HG03135 (cell line): ENCODE measurements around the gene CARMIL1.

Experiments
- ATAC-seq: cut with Tn5 transposase; IDR thresholded peaks from one replicate; pipeline ENCODE4 v1.9.1; 2021; ENCODE audit warnings: mild to moderate bottlenecking, moderate library complexity; ENCODE audit not compliant: unreplicated experiment

The CARMIL1 gene

DNA sequence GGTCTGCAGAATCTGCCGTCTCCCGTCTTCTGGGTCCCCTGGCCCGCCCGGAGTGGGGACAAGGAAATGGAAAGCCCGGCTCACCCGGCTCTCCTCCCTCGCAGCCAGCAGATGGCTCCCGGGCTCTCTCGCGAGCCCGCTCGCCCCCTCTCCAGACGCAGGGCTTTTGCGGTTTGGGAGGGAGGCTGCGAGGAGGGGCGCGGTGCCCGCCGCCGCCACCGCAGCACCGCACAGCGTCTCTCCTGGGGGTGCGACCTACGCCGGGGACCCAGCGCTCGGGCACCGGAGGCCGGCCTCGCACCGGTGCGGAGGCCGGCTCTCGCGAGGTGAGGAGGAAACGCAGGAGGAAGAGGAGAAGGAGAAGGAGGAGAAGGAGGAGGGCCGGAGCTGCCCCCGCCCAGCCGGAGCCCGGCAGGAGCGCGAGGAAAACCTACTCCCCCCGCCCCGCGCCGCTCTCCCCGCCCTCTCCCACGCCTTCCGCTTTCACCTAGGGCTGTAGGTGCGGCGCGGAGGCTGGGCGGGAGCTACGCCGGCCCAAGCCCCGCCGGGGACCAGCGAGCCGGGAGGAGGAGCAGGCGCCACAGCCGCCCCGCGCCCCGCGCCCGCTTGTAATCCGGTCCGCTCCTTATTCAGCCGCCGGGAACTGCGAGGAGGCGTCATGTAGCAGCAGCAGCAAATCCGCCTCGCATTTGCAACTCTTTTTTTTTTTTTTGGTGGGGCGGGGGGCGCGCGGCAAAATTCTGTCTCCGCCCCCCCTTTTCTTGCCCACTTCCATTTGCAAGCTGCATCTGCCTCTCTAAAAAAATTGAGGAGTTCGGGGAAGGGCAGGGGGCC is at the start of gene CARMIL1:
Gene CARMIL1, plus strand, starts transcription at position 461 of the 834 bp plus-strand sequence. CDS start 422 bp downstream, outside the sequence.
- ATAC-seq: peak; percentile 67

DNA sequence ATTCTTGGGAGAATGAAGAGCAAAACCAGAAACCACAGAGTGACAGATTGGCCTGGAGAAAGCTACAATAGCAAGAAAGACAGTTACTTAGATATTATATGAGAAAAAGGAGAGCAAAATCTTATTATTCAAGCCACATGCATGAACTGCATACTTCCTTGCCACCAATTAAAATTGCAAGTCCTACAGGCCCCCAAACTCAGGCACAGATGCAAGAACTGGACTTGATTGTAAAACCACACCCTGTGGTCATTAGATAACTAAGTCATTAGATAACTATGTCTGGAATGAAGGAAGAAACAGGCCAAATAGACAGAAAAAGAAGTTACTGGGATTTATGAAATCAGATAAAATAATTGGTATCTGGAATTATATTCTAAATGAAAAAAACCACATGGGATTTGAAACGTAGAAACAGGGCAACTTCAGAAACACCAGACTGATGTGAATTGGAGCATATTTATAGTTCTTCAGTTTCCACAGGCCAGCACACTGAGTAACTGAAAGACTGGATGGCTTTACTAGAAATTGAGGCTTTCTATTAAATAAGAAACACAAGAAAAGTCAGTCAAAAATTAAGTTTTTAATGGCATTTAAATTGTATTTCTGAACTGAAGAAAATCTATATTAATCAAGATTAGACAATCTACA is 49.4 kb upstream of the CARMIL1 start:
- ATAC-seq: no peak

DNA sequence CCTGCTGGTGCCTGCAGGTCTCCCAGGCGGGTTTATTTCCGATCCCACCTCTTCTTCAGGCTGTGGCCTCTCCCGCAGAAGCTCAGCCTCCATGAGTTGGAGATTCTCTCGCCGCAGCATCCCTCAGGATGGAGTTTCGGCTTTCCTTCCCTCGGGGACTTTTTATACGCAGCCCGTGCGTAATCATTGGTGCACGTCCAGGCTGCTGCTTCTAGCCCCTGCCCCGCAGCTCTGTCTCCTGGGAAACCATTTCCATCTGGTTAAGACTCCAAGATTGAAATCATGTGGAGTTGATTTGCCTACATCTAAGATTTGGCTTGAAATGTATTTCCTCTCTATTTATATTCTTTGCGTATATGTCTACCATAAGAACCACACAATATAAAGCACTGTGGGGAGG is 46.7 kb upstream of the CARMIL1 start:
- no peak for ATAC-seq

DNA sequence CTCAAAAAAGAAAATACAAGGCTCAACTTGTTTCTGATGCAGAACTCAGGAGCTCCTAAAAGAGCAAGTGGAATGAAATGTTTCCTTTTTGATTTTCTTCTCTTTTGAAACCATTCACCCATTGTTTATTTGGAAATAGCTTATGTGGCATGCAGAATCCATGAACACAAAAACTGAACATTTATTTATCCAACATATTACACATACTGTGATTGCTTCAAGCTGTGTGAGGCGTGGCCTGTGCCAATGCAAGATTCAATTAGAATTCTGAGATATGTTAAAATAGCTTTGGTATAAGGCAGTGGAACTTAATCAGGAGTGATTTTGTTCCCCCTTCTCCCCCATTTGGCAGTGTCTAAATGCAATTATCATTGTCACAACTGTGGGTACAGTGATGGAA is 45.9 kb upstream of the CARMIL1 start:
- no peak for ATAC-seq

DNA sequence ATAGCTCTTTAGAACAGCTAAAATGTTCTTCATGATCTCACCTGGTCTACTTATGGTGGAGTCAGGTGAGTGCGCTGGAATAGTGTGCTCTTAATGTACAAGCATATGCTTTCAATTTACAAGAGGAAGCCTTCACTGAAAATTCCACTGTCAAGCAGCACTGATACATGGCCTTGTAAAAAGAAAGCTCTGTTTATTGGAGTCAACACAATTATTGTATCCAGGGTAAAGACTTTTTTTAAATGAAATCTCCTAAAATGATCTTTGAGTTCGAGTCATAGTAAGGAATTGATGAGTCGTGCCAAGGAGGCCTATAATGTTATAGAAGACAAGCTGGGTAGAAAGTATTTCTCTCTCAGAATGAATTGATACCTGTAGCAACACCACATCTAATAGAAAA is 41.6 kb upstream of the CARMIL1 start:
- ATAC-seq: no peak

DNA sequence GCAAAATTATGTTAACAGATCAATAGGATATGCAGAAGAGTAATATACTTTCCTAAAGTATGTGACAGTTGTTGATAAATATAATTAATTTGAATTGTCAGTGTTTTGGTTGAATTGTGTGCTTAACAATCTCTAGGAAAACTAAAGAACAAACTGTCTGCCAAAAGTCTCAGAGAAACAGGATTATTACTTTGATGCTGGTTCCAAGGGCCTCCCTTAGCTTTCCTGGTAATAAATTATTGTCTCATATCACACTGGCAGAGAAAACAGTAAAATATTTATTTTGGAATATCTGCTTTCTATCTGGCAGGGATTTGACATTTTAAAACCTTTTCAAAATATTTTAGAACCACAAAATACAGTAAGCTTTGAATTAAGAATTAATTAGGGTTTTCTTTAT is 40.1 kb upstream of the CARMIL1 start:
- ATAC-seq: no peak

DNA sequence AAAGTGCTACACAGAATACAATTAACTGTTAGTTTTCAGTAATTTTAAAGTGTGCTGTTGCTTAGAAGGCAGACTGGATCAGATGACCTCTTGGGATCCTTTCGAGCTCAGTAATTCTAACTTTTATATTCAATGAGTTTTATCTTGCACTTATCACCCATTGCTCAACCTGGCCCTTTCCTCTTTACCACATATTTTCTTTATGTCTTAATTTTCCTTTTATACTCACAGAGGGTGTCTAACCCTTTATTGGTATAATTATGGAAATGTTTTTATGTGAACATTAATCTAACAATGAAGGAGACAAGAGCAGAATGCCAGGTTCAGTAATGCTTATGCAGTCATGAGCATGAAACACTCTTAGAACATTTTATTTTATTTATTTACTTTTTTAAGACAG is 39.7 kb upstream of the CARMIL1 start:
- ATAC-seq: no peak

DNA sequence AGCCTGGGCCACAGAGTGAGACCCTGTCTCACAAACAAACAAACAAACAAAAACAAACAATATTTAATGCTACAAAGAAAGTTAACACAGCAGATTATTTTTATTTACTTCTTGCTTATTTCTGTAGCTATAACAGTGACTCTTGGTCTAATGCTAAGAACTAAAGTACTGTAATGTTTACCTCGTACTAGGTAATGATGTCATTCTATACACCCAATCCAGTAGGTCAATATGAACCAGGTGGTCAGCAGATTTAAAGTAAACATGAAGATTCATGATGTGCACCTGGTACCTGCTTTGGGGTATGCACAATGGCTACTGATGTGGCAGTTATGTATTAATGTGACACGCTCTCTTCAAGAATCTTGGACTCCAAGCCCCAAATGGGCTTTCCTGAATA is 36.6 kb upstream of the CARMIL1 start:
- ATAC-seq: no peak

DNA sequence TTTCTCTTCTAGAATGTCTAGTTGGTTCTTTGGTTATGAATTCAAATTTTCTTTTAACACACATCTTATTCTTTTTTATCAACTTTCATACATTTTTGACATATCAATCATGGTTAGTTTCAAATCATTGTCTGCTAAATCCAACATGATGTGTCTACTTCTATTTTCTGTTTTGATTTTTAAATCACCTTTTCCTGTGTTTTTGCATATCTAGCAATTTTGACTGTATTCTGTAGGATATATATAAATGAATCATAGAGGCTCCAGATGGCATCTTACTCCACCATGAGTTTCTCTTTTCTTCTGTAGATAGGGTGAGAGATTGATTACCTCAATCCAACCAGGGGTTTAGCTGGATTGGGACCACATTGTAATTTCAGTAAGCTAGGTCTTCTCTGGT is 34.3 kb upstream of the CARMIL1 start:
- ATAC-seq: no peak

DNA sequence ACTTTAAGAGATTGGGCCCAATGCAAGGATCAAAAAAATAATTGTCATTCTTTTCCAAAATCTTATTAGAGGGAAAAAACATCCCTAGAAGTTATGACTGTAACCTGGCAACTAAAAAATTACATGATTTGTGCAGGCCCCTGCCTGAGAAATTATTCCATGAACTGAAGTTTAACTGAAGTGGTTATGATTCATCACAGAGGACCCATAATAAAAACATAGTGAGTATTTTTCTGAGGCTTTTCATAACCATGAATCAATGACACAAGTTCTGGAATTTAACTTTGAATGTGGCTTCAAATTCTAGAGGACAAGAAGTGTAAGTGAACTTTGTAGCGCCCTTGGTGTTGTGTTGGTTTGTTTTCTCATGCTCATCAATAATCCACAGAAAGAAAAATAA is 31.1 kb upstream of the CARMIL1 start:
- ATAC-seq: no peak

DNA sequence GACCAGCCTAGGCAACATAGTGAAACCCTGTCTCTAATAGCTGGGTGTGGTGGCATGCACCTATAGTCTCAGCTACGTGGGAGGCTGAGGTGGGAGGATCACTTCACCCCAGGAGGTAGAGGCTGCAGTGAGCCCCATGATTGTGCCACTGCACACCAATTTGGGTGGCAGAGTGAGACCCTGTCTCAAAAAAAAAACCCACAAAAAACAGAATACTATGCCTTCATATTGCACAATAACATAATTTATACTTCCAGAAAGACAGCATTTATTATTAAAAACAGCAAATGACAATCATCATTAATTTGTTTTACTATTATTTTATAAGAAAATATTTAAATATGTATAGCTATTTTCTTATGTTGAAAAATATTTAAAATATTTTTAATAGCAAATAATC is 30.0 kb upstream of the CARMIL1 start:
- no peak for ATAC-seq

DNA sequence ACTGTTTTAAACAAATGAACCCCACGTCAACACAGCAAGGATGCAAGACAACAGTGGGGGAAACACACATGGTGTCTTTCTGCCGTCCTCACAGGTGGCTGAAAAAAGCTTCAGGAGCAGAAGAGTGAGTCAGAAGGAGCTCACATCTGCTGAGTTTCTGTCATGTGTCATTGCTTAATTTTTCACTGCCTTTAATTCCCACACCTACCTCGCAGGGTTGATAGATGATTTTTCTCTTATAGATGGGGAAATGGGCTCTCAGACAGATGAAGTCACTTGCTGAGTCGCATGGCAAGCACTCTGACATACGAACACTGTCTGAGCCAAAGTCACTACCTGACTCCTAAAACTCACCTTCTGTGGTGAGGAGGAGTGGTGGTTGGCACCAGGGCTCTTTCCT is 28.3 kb upstream of the CARMIL1 start:
- ATAC-seq: no peak

DNA sequence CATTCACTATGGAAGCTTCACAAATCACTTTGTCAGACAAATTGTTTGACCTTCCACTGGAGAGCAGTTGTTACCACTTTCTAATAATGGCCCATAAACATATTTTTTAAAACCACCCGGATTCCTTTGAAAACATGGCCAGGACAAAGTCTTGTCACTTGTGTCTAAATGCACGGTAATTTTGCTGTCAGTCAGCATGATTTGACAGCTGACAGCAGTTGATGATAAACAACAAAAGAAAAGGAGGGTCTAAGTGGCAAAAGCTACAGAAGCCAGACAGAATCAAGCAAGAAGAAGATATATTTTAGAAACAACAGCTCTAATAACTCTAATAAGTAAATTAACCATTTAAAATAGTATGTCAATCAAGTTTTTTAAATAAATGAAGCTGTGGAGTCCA is 27.7 kb upstream of the CARMIL1 start:
- no peak for ATAC-seq

DNA sequence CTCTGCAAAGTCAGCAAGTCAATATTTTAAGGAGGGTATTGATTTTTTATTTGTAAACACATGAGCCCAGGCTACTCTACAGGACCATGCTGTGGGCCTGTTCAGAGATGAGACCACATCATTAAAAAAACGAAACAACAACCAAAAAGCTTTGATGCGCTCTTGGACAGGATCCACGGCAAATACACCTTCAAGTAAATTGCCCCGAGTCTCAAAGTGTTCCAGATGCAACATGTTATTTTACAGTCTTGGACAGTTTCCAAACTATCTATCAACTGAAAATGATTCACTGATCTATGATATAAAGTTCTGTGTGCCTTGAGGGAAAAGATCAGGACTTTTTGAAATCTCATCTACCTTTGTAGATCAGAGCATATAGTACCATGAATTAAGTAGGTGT is 25.8 kb upstream of the CARMIL1 start:
- no peak for ATAC-seq

DNA sequence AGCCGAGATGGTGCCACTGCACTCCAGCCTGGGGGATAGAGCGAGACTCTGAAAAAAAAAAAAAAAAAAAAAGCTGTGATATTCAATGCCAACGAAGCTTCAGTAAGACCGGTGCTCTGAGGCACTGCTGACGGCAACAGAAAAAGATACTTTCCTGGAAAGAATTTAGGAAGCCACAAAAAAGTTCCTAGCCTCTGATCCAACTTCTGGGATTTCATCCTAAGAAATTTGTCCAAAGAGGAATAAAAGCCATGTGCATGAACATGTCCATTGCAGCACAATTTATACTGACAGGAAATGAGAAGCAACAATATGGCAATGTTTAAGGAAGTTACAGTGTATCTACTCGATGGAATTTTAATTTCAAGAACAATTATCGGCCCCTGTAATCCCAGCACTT is 24.5 kb upstream of the CARMIL1 start:
- ATAC-seq: no peak

DNA sequence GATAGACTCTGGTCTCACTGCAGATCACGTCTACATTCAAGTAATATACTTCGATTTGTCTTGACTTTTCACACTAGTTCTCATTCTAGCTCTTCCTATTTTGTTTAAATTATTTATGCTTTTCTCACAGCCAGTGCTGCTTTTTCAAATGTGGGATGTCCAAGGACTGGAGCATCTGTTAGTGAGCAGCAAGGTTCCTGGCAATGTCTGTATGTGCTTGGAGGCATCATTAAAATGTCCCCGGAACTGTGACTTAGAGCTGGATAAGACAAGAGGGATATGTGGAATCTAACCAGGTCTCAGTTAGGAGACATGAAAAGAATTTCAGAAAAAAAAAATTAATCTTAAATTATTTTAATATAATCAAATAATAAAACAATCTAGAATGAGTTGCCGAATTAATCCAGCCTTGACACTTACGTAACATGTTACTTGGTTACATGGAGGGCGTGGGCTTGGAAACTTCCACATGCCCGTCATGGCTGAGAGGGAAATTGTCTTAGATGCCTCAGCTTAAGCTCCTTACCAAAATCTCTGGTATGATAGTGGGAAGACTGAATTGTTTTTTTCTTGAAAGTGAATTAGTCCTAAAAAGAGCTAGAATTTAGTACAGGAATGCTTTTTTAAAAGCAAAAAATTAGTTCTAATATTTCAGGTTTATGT is 21.4 kb upstream of the CARMIL1 start:
- ATAC-seq: no peak

DNA sequence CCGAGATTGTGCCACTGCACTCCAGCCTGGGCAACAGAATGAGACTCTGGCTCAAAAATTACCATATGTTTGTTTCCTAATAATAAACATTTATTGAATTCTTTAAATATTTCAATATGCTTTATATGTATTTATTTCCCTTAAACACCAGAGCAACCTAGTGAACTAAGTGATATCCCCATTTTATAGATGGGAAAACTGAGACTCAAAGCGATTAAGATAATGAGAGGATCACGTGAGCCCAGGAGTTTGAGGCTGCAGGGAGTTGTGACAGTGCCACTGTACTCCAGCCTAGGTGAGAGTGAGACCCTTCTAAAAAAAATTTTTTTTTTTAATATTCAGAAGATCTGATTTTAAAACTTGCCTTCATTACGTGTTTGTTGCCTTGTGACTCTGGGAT is 19.4 kb upstream of the CARMIL1 start:
- ATAC-seq: no peak

DNA sequence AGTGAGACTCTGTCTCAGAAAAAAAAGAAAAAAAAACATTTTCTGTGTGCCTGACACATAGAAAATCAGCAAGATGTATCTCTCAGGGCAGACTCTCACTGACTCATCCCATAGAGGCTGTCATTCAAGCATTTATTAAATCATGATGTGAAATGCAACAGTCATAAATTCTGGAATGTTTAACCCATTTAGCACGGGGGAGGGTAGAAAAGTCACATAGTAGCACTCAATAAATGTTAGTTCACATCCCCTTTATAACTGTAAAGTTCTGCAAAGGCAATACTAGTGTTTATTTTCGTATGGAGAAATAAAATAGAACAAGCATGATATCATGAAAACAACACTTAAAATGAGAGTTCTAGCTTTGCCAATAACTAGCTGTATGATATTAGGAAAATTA is 15.5 kb upstream of the CARMIL1 start:
- no peak for ATAC-seq

DNA sequence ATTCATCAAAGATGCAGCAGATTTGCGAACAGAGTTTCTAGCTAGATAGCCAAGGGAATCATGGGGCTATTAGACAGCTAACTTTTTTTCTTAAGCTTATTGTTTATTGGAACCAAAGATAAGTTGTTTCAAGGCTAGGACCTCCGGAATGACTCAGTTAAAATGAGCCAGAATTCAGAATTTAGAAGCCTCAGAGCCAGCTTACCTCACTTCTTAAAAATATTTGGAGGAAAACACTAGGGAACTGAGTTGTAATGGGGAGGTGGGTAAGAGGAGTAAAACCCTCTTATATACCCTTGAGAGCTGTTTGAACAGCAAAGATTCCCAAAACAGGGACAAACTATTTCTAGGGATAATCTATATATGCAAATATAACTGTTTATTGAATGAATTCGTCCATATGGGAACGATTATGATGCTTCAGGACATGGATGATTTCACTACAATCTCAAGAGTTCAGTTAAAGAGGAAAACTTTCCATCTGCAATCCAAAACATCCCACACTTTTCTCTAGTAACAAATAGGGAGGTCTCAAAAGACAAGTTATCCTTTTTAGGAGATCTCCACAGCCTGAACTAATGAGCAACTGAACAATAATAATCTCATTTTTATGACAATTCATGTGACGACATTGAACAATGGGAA is 12.6 kb upstream of the CARMIL1 start:
- ATAC-seq: no peak

DNA sequence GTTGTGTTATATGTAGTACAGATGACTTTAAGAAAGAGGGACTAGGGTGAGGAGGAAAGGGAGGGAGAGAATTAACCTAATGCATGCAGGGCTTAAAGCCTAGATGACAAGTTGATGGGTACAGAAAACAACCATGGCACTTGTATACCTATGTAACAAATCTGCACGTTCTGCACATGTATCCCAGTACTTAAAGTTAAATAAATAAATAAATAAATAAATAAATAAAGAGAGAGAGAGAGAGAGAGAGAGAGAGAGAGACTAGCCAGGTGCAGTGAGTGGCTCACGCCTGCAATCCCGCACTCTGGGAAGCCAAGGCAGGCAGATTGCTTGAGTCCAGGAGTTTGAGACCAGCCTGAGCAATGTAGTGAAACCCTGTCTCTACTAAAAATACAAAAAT is 11.5 kb upstream of the CARMIL1 start:
- ATAC-seq: no peak

DNA sequence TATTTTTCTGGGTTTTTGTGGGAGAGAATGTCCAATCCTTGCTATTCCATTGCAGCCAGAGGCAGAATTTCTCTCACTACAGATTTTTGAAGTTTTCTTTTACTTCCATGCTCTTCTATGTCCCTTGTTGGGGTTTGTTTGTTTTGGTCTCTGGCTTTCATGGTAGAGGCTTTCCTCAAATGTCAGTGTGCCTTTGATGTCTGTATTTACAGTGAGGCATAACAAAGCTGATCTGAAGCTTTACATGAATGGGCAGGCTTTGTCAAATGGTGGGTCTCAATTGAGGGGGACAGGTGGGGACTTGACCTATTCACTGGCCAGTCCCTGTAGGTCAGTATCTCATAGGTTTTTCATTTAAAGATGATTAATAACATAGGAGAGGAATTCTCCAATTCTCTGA is 8.6 kb upstream of the CARMIL1 start:
- no peak for ATAC-seq

DNA sequence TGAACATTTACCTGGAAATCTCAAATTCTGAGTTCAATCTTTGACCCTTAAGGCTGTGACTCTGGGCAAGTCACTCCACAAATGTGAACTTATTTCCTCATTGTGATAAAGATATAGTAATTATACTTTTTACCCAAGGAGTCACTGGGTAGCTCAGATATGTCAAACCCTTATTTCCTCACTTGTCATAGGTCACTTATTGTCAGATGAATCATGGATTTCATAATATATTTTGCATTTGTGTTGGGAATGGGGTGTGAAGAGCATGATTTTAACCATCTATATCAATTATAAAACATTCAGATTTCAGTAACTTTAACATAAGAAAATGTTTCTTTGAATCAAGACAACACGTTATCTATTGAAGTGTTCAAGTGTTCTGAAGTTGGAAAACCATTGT is 3.7 kb upstream of the CARMIL1 start:
- ATAC-seq: no peak
